Choroid plexus epithelial cell (primary cell): ENCODE data around the gene CELA2B.
"Not testable (repeated sequence)": the region's sequence is repeated elsewhere in the genome, so short reads cannot be mapped to it uniquely, and the experiment has no call there.

ENCODE experiments used
- DNase-seq: peaks from one replicate; pipeline ENCODE4 v3.0.0-alpha.2; 2010; ENCODE audit warnings: low read depth
- H3K4me3 ChIP-seq: 2 replicates; pipeline ENCODE4 v1.5.1; 2011; ENCODE audit warnings: low read depth, mild to moderate bottlenecking, control low read depth, low read length, moderate library complexity
- CTCF ChIP-seq: conservative IDR thresholded peaks from 2 replicates; pipeline ENCODE4 v1.5.1; 2011; ENCODE audit warnings: low read depth, mild to moderate bottlenecking, control low read depth, inconsistent platforms, low read length, moderate library complexity

The CELA2B gene

GRCh38 chr1:15459771-15460707 is 15.9 kb upstream of the CELA2B start:
- H3K4me3 ChIP-seq, result no peak overlapping the region
- no peak for TF ChIP-seq CTCF
- no peak for DNase-seq

GRCh38 chr1:15460708-15461095 is 15.2 kb upstream of the CELA2B start:
- no peak for TF ChIP-seq CTCF
- no peak for DNase-seq
- no peak overlapping the region for H3K4me3 ChIP-seq

- DNase-seq, H3K4me3 ChIP-seq: not testable (repeated sequence)
Observed at GRCh38 chr1:15463064-15463800, 12.7 kb upstream of the CELA2B start.

- DNase-seq, H3K4me3 ChIP-seq: not testable (repeated sequence)
Observed at GRCh38 chr1:15463926-15464322, 12.0 kb upstream of the CELA2B start.

GRCh38 chr1:15465674-15466073 is 10.2 kb upstream of the CELA2B start:
- DNase-seq, result no peak
- H3K4me3 ChIP-seq, result no peak overlapping the region
- TF ChIP-seq CTCF, result no peak

GRCh38 chr1:15466955-15467625 is 8.8 kb upstream of the CELA2B start:
- not testable (repeated sequence) for H3K4me3 ChIP-seq, DNase-seq

- DNase-seq, result no peak
- no peak for TF ChIP-seq CTCF
Observed at GRCh38 chr1:15468145-15468544, 7.8 kb upstream of the CELA2B start.

GRCh38 chr1:15469361-15469760 is 6.5 kb upstream of the CELA2B start:
- DNase-seq, result no peak
- no peak for TF ChIP-seq CTCF
- no peak overlapping the region for H3K4me3 ChIP-seq

More at GRCh38 chr1:15468145-15468544, 7.8 kb upstream of the CELA2B start:
- H3K4me3 ChIP-seq, result no peak overlapping the region

GRCh38 chr1:15469821-15470448 is 6.0 kb upstream of the CELA2B start:
- not testable (repeated sequence) for H3K4me3 ChIP-seq, DNase-seq

GRCh38 chr1:15471067-15471466 is 4.8 kb upstream of the CELA2B start:
- not testable (repeated sequence) for H3K4me3 ChIP-seq, DNase-seq

- DNase-seq, H3K4me3 ChIP-seq: not testable (repeated sequence)
Observed at GRCh38 chr1:15471723-15472122, 4.2 kb upstream of the CELA2B start.
